D341Med (cell line): ENCODE results near the gene HILPDA.
"Not testable (repeated sequence)": the region's sequence is repeated elsewhere in the genome, so short reads cannot be mapped to it uniquely, and the experiment has no call there.

ENCODE experiments used
- DNase-seq: peaks from one replicate; pipeline ENCODE4 v3.0.0; 2012; ENCODE audit warnings: low spot score

The HILPDA gene

GRCh38 chr7:128431754-128432153, 23.9 kb upstream of the HILPDA start:
- DNase-seq: no peak

GRCh38 chr7:128434413-128435326, 21.0 kb upstream of the HILPDA start:
- no peak for DNase-seq

GRCh38 chr7:128435327-128435686, 20.4 kb upstream of the HILPDA start:
- no peak for DNase-seq

GRCh38 chr7:128437426-128438332, 18.0 kb upstream of the HILPDA start:
- no peak for DNase-seq

GRCh38 chr7:128442356-128442755, 13.3 kb upstream of the HILPDA start:
- DNase-seq: no peak

- no peak for DNase-seq
These were observed 11.7 kb upstream of the HILPDA start for GRCh38 chr7:128443831-128444600.

GRCh38 chr7:128446306-128446705, 9.4 kb upstream of the HILPDA start:
- DNase-seq: no peak

- DNase-seq: no peak
These were observed 7.6 kb upstream of the HILPDA start for GRCh38 chr7:128447941-128448564.

GRCh38 chr7:128448751-128449302, 6.9 kb upstream of the HILPDA start:
- DNase-seq: no peak

- no peak for DNase-seq
These were observed 5.3 kb upstream of the HILPDA start for GRCh38 chr7:128450409-128450808.

- DNase-seq: no peak
These were observed 4.8 kb upstream of the HILPDA start for GRCh38 chr7:128450913-128451312.

- no peak for DNase-seq
These were observed 3.1 kb upstream of the HILPDA start for GRCh38 chr7:128452552-128452951.

GRCh38 chr7:128453836-128454804, 1.6 kb upstream of the HILPDA start:
- no peak for DNase-seq

GRCh38 chr7:128454808-128455542, 703 bp upstream of the HILPDA start:
- no peak for DNase-seq

GRCh38 chr7:128456255-128456725, 612 bp downstream of the HILPDA start:
- DNase-seq: no peak

GRCh38 chr7:128457385-128457784, 1.7 kb downstream of the HILPDA start:
- DNase-seq: not testable (repeated sequence)

GRCh38 chr7:128458956-128459355, 3.3 kb downstream of the HILPDA start:
- DNase-seq: no peak

- peak; percentile 71 for DNase-seq
These were observed 3.8 kb downstream of the HILPDA start for GRCh38 chr7:128459394-128459878.

GRCh38 chr7:128462460-128462859, 6.8 kb downstream of the HILPDA start:
- no peak for DNase-seq
